GM21423 (cell line): Measurements from ENCODE around the gene TMIE.

Experiments used
- ATAC-seq: cut with Tn5 transposase; IDR thresholded peaks from one replicate; pipeline ENCODE4 v1.9.1; 2021; ENCODE audit warnings: mild to moderate bottlenecking, moderate library complexity; ENCODE audit not compliant: unreplicated experiment

The TMIE gene, protein sequence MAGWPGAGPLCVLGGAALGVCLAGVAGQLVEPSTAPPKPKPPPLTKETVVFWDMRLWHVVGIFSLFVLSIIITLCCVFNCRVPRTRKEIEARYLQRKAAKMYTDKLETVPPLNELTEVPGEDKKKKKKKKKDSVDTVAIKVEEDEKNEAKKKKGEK

DNA sequence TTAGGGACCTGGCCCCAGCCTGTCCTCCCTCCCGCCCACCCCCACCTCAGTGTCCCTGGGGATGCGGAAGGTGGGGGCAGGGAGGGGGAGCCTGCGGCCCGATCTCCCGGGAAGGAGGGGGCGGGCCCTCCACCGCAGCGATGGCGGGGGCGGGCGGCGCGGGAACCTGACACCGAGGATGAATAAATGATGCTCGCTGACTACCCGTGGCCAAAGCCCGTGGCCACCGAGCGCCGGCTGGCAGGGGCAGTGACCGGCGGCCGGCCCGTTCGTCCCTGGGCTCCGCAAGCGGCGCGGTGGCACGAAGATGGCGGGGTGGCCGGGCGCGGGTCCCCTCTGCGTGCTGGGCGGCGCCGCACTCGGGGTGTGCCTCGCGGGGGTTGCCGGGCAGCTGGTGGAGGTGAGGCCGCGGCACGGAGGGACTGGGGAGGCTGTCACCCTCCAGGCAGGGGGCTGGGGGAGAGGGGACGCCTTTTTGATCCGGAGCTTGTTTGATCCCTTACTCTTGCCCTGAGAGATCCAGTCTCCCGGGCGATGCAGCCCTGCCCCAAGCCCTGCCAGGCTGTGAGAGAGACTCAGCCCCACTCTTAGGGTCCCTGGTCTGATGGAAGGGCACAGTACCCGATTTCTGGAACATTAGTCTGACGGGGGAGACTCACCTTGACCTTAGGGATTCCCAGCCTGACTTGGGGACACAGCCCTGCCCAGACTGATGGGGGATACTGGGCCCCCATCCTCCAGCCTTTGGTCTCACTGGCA is at the start of gene TMIE:
TSS of gene TMIE (plus strand) at position 212 of the 759 bp plus-strand sequence. CDS start at position 308, 96 bp downstream.
- ATAC-seq, result no peak

DNA sequence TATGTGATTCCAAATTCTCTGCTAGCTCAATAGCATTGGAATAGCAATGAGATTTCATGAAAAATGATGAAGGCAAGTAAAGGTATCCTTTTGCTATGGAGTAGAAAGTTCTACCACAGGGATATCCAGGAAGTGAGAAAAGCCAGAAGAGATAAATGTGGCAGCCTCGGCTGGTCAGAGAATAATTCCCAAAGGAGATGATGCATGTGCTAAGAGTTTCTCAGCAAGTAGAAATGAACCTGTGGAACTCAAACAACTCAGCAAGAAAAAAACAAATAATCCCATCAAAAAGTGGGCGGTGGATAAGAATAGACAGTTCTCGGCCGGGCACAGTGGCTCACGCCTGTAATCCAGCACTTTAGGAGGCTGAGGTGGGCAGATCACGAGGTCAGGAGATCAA is 45.9 kb upstream of the TMIE start:
- no peak for ATAC-seq

DNA sequence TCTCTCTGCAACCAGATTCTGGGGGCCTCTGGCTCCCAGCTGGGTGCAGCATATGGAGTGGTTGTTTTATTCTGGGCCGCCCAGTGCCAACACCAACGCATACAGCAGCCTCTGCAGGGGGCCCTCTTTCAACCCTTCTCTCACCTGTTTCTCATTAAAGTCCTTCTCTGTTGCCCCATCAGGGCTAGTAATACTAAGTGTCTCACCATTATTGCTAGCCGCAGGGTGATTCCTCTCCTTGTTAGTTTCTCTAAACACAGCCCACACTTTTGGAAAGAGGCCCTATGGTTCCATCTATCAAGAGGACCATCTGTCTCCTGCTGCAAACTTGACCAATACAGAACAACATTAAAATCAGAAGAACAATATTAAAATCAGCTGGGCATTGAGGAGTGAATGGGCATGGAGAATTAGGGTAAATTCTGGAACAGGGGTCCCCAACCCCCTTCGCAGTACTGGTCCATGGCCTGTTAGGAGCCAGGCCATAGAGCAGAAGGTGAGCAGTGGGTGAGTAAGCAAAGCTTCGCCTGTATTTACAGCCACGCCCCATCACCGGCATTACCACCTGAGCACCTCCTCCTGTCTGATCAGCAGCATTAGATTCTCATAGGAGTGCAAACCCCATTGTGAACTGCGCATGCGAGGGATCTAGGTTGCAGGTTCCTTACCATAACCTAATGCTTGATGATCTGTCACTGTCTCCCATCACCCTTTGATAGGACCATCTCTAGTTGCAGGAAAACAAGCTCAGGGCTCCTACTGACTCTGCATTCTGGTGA is 44.2 kb upstream of the TMIE start:
- no peak for ATAC-seq

DNA sequence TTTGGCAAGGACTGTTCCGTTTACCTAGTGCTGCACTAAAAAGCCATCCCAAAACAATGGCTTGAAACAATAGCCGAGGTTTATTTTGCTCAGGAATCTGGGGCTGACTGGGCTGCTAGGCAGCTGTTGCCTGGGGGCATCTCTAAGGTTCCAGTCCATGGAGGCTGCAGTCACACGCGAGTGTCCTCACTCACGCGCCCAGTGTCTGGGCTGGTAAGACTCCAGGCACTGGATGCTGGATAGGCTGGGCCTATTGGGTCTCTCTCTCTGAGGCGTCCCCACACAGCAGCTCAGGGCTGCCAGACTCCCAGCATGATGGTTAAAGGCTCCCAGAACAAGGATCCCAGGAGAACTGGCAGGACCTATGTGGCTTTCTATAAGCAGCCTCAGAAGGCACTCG is 41.9 kb upstream of the TMIE start:
- ATAC-seq, result no peak

DNA sequence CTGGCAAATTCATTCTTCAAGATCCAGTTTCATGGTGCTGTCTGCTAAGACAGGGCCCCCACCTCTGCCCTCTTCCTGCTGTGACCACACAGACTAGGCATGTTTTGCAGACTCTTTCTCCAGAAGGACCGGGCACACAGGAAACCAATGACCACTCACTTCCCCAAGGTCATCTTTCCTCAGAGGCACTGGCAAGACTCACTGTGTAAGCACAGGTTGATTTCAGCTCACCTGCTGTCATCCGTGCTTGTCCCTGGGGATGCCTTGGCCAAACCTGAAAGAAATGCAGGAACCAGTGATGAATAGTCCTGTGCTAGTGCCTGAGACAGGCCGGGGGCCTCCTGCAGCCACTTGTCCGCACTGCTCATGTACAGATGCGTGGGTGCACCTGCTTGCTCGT is 41.2 kb upstream of the TMIE start:
- ATAC-seq, result no peak

DNA sequence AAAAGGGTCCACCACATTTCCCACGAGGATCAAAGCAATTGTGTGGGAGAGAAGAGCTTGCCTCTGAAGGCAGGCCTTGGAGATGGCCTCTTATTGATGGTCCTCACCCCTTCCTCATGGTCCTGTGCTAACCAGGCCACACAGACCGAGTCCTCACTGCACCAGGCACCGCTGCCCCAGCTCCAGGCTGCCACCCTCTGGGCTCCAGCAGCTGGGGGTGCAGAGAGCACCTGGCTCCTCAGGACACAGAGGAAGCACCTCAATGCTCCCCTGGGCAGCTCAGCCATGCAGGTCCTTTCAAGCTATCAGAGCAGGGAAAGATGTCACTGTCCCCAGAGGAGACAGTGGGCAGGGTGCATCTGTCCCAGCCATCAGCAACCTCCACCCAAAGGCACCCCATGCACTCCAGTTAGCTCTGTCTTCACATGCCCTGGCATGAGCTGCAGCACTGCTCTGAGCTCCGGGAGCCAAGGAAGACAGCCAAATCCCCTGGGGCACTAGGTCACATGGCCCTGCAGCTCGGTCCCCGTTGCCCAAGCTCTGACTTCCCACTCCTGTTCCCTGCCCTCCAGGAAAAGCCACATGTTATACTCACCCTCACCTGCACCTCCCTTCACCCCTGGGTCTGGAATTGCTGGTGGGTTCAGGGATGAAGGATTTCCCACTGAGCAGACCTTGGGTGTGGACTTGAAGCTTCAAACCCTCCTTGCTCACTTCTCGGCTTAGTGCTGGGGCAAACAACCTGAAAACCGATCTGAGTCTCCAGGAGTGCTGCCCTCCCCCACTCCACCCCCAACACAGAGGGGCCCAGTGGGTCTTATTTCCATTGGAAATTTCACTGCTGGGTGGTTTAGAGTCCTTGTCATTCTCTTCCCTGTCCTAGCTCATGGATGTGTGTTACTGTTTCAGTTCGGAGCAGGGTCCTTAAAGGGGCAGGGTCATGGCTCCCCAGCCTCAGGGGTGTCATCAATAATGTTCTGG is 40.4 kb upstream of the TMIE start:
- ATAC-seq, result no peak

DNA sequence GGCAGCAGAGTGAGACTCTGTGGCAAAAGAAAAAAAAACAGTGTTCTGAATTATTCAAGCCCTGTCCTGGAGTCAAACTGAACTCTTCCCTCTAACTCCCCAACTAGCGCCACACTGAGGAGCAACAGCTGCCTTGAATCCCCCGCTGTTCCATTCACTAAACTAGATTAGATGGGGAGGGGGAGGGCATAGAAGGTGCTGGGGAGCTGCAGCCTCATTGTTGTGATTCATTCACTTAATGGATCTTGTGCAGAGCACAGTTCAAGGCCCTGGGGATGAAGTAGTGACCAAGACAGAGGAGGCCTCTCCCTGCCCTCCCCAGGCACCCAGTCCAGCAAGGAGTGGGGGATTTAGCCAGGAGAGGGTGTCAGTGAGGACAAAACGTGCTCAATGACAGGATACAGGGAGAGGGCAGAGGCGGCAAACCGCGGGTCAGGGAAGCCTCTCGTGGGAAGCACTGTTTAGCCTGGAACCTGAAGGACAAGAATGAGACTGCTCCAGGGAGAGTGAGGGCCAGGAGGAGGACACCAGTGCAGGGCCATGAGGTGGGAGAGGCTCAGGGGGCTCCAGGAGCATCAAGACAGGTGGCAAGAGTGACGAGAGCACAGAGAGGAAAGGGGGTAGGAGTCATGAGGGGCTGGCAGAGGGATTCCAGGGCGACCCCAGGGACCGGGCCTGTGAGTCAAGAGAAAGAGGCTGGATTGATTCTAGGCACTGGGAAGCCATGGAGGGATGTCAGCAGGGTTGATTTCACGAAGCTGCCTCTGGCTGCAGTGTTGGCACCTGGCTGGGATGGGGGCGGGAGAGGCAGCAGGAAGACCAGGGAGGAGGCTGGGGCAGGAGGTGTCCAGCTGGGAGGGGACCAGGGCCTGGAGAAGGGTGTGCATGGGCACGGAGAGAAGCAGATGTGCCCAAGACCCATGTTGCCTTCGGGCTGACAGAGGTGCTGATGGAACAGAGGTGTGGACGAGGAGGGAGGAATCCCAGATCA is 39.1 kb upstream of the TMIE start:
- ATAC-seq, result no peak

DNA sequence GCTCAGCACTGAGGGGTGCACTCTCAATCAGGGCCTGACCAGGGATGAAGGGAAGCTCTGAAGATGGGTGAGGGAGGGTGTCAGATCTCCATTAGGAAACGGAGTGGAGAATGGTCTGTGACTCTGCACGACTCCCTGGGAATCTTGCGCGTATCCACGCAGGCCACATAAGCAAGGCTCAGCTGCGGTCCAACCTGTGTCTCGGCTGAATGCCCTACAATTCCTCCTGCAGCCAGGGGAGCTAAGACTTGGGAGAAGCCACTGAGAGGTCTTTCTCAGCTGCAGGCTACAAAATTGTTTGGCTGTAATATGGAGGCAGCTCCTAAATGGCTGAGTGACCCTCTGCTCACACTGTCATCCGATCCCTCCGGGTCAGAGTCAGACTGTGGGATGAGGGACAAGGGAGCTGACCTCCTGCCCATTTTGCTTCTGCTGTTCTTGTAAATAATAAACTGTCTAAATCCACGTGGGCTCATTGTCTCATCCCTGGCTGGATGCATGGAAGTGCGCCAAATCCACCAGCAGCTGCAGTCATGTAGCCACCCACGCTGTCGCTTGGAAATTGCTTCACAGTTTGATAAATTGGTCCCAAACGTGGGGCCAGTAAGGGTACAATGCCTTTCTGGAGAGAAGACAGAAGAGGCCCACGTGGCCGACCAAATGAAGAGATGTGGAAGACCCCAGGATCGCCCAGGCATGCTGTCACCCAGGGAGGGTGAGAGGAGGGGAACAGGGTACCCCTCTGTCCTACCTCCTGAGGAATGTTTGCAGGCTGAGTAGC is 38.2 kb upstream of the TMIE start:
- ATAC-seq, result no peak

DNA sequence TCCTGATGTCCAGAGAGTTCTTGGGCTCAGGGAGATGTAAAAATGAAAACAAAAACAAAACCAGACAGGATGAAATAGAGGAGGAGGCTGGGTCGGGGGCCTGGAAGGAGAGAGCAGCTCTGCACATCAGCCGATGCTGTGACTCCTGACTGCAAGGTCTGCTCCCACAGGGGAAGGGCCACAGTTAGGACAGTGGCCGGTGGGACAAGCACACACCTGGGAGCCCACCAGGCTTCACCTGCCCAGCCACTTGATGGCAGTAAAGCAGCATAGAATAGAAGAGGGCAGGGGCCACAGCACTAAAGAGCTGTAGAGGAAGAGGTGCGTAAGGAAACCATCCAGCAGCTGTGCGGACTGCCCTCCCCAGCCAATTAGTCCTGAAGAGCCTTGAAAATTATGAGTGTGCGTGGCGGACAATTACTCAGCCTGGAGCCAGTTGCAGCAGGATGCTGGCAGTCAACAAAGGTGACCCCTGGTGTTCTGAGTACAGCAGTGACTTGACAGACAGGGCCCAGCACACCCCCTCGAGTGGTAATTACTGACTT is 37.5 kb upstream of the TMIE start:
- ATAC-seq, result no peak

DNA sequence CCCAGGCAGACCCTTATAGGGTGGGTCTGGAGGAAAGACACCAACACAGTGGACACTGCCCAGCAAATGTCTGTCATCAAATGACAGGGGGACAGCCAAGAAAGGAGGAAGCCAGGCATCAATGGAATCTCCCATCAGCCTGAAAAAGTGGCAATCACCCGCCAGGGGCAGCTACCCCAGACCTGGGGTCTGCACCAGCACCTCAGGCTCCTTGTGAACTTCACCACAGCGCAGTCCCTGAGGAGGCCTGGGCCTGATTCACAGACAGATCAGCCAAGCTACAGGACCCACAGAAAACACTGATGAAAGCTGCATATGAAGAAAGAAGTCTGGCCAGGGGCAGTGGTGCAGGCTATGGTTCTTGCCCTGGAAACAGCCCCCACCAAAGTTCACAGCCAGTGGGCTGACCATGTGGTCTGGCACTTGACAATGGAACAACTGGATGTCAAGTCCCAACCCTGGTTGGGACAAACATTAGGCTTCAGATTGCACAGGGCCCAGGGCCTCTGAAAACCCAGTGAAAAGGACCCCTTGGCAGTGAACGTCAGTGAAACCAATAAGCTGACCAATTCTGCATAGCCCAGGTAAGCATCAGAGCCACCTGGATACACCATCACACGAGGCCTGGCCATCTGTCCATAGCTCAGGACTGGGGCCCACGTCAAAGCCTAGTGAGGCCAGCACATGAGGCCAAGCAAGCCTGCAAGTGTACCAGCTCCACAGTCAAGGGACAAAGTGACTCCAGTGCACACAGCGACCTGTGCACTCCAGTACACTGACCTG is 36.8 kb upstream of the TMIE start:
- no peak for ATAC-seq

DNA sequence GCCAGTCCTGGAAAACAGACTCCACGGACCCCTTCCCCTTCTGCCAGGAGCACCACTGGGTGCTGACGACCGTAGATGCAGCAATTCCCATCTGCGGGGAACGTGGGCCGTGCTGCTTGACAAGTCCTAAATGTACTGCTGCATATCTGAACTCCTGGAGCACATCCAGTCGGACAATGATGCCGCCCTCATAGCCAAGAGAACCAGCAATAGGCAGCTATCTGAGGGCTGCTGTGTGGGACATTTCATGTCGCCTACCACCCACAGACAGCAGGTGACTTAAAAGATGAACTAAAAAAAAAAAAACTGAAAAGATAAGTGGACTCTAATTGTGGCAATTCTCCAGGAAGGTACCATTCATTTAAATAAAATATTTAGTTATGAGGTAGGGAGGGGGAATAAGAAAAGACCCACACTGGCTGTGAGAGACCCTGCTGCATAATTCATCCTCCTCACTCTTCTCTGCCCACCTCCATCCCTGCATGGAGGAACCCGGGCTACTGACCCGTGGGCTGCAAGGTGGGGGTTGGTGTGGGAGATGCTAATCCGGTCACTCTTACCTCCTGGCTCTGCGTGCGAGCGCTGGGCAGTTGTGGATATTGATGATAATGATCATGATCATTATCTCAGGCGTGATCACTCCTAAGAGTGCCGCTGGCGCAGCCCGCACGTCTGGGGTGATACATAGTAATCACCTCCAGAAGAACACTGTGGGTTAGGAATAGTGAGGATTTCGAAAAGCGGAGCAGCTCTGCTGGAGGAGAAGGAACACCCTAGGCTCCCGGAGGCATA is 36.0 kb upstream of the TMIE start:
- no peak for ATAC-seq

DNA sequence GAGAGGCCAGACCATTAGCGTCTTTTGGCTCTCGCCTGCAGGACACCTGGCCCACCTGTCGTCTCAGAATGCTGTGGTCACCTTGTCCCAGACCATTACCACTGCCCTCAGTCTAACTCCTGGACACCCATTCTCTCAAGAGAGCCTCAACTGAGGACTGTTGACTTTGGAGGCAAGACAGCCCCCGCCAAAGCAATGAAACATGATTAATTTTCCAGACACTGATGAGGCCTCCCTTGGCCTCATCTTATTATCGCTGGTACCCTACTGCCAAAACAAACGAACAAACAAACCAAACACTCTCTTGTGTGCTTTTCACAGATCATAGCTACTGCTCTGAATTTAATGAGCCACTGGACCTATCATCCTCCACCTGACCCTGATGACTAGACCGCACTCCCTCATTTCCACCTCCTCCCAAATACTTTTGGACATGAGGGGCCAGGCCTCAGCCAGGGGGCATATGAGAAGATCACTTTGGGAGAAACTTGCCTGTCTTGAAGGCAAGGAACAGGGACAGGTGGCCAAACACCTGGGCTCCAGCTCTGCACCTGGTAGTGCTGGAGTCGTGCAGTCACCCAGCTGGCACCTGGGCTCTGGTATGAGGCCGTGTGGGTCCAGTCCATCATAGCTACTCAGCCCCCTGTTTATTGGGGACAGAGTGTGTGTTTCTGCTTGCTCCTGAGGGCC is 35.3 kb upstream of the TMIE start:
- no peak for ATAC-seq

DNA sequence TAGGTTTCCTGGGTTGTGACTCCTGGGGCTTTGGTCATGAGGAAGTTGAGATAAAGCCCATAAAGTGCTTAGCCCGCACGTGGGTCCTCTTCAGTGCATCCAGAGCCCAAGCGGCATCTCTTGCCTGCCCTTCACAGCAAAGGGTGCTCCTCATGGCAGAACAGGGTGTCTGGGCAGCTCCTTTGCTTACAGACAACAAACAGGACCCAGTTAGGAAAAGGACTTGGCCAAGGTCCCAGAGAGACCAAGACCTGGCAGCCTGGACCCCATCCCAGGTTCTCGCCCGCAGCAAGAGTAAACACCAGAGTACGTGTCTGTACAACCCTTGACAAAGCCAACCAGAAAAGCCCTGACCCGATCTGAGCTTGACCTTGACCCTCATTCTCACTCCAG is 34.7 kb upstream of the TMIE start:
- ATAC-seq, result no peak

DNA sequence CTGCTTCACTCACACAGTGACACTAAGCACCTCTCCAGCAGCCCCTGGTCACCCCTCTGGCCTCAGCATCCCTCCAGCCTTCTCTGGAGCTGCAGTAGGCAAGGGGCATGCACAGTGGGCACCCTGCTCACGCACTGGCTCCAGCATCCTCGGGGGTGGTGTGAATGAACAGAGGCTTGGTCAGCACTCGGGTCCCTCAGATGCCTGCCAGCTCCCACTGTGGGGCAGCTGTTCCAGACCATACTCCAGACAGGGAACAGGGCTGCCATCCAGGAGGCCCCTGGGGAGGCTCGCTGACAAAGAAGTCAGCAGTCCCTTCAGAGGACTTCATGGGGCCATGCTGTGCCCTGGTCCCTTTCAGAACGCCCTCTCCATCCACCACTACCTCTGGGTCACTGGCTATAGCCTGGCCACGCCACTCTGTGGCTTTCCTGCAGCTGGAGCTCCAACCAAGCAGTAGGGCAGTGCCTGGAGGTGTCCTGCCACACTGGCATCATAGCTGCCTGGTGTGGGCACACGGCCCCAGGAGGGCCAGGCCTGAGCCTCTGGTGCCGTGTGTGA is 34.1 kb upstream of the TMIE start:
- ATAC-seq, result no peak

DNA sequence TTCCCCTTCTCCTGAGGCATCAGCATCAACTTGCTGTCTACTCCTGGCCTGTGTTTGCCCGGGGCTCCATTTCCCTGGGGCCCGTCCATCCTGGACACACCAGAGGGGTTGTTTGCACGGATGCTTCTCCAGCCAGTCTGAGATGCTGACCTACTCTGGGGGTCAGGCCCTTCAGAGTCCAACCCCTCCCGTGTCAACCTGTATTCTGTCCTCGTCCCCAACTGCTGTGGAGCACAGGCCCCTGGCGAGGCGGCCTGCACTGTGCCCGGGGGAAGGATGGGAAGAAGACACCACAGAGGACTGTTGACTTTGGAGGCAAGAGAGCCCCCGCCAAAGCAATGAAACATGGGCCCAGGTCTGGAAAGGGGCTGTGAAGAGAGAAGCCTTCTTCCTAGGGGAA is 33.5 kb upstream of the TMIE start:
- ATAC-seq, result no peak

DNA sequence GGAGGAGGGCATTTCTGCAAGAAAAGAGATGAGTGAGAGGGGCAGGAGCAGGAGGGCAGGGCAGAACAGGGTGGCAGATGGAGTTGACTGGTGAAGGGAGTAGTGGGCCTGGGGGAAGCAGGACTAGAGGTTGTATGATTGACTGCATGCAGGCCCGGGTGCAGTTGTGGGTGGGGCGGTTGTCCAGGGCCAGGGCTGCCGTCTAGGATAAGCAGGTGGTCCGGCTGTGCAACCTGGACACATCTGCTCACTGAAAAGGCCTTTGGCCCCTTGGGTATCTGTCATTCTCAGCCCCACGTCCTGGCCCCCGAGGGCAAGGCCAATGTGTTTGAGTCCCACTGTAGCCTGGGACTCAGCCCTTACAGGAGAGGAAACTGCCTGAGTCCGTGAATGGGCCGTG is 33.1 kb upstream of the TMIE start:
- no peak for ATAC-seq
